ENCODE measurements around the gene IER2. TPM values are rescaled to one million over a fixed set of nuclear protein-coding genes. Genes with fewer than 3 reads are reported as not detected.

Gene IER2
- total and polyA plus RNA-seq, 2 of the 4 experiments (the other 2 are of a cell fraction), result 7.7 to 102 TPM

DNA sequence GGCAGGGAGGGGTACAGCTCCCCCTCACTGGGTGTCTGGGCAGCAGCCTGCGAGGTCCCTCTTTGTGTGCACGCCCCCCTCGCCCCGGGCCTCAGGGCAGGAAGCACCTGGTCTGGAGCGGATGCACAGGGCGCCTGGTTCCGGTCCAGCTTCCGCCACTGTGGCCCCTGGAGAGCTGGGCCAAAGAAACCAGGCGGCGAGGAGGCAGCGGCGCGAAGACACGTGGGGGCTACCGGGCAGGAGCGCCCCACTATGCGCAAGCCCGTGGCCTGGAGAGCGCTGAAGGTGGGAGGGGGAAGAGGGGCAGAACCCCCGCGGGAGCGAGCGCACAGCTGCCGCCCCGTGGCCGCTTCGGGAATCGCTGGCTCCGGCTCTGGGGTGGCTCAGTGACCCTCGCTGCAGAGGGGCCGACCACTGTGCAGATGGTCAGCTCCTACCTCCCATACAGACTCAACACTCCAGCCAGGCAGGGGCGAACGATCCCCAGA is 45.8 kb upstream of the IER2 start:
- Histone ChIP-seq H3K9me3 (ENCODE audit: control insufficient read depth, insufficient read depth, low read length) (no peaks in the 10 kb centered on the region), H4K8ac (ENCODE audit: low read depth in 2 of 2, low read length in 2 of 2) (no peak overlapping the region), H3K36me3 (ENCODE audit: control insufficient read depth, insufficient read depth, low read length) (peaks cover 20% of the 10 kb centered on the region), H2AK9ac (replicated peaks; ENCODE audit: low read depth, low read length, poor library complexity) (no peak overlapping the region), H4K5ac (ENCODE audit: low read depth, low read length) (no peak overlapping the region), H3K9ac (ENCODE audit: low read depth, low read length) (no peak overlapping the region), H3K27me3 (ENCODE audit: control insufficient read depth, insufficient read depth, low read length) (no peaks in the 10 kb centered on the region), H3K4me1 (ENCODE audit: control insufficient read depth, insufficient read depth, low read length) (peaks cover 10% of the 10 kb centered on the region), H4K91ac (ENCODE audit: insufficient read depth, low read depth, low read length) (no peak overlapping the region), H3K18ac (ENCODE audit: low read depth, low read length) (no peak overlapping the region), H3K4ac (ENCODE audit: low read depth, low read length) (no peak overlapping the region), H2AFZ (replicated peaks; ENCODE audit: low read length, poor library complexity) (peak overlapping the region; percentile 70), H3K27ac (ENCODE audit: insufficient read depth, low read length) (no peak overlapping the region), H4K20me1 (ENCODE audit: insufficient read depth, low read length) (no peaks in the 10 kb centered on the region; the same call in 1 of the 2 replicates), H2BK120ac (ENCODE audit: low read depth, low read length) (no peak overlapping the region), H3K4me2 (ENCODE audit: low read depth, low read length) (no peak overlapping the region), H3K56ac (ENCODE audit: extremely low read depth, insufficient read depth, low read length) (no peak overlapping the region), H3K79me1 (ENCODE audit: low read depth in 1 of 2, low read length in 2 of 2) (peaks cover 0 to 17% of the 10 kb centered on the region in 2 experiments; a peak in 1 of 4 replicates), H2BK15ac (ENCODE audit: low read depth, low read length) (no peak overlapping the region), H3K4me3 (ENCODE audit: insufficient read depth, low read depth, low read length) (no peak overlapping the region), H2BK20ac (ENCODE audit: low read depth, low read length) (no peak overlapping the region), H3K14ac (replicated peaks; ENCODE audit: low read depth, low read length) (no peak overlapping the region), H2BK5ac (ENCODE audit: low read depth, low read length, poor library complexity, severe bottlenecking) (no peak overlapping the region), H2AK5ac (ENCODE audit: low read depth, low read length) (no peak overlapping the region), H3K9me1 (ENCODE audit: insufficient read depth, low read length) (0 out of 2 replicates have a peak, but pooled peaks cover 4% of the 10 kb centered on the region), H3K23ac (ENCODE audit: low read depth, low read length) (no peak overlapping the region)
- TF ChIP-seq CTCF (conservative IDR thresholded peaks at IDR 0.05; ENCODE audit: low read depth, low read length) (peak; percentile 43), MAZ (IDR thresholded peaks at IDR 0.05; ENCODE audit: borderline replicate concordance, low read depth, low read length) (peak; percentile 65), SMC3 (IDR thresholded peaks at IDR 0.05; ENCODE audit: low read depth, low read length) (peak; percentile 39), POLR2A (IDR thresholded peaks at IDR 0.05; ENCODE audit: low read depth, low read length) (no peak), RAD21 (IDR thresholded peaks at IDR 0.05; ENCODE audit: low read length) (0 out of 2 replicates have a peak, but pooled peaks have one; percentile 28)
- ChIA-PET POLR2A (ENCODE audit: unreplicated experiment) (no interaction called here), CTCF (interaction anchor here (0.9 kb wide), 1 partner anchor 10 kb away, joined by 3 read pairs; no protein-coding TSS in a partner anchor)
- WGBS, 2 experiments (ENCODE audit: extremely low coverage in 2 of 2, insufficient read length in 1 of 2), result 96% methylated on average over 8 of the region's 33 CpGs; no CpG with 5 or more reads in 1 of the 2 experiments
- in situ Hi-C loops (cut with MboI; ENCODE audit: low sequenced_read_pairs) (no loop called here), intact Hi-C loops (cut with micrococcal nuclease) (no loop called here), dilution Hi-C loops (cut with HindIII; ENCODE audit: low sequenced_read_pairs, unreplicated experiment) (no loop called here)
- no peak for DNase-seq
- BruUV-seq (replicated peaks), result no TSS peak
- ATAC-seq (ENCODE audit: low read depth), result peak; percentile 31

Measured in IMR-90 (cell line).